NT2/D1 (cell line): ENCODE data around the gene VAV3.

Experiments
- DNase-seq: peaks from one replicate; pipeline ENCODE4 v3.0.0-alpha.2; 2011; ENCODE audit warnings: low read depth, low spot score
- H3K27me3 ChIP-seq: 2 replicates; pipeline ENCODE4 v1.6.0; 2011; ENCODE audit warnings: mild to moderate bottlenecking; ENCODE audit not compliant: insufficient read length, insufficient read depth
- H3K36me3 ChIP-seq: 2 replicates; pipeline ENCODE4 v1.6.1; 2011; ENCODE audit warnings: mild to moderate bottlenecking, low read length, mixed read lengths; ENCODE audit not compliant: insufficient read depth, insufficient read length
- H3K4me1 ChIP-seq: 2 replicates; pipeline ENCODE4 v1.5.1; 2011; ENCODE audit not compliant: insufficient read depth, insufficient read length
- H3K4me3 ChIP-seq: 2 replicates; pipeline ENCODE4 v1.5.1; 2011; ENCODE audit warnings: low read depth; ENCODE audit not compliant: insufficient read length
- H3K9ac ChIP-seq: 2 replicates; pipeline ENCODE4 v1.6.0; 2011; ENCODE audit warnings: low read depth; ENCODE audit not compliant: insufficient read length
- H3K9me3 ChIP-seq: 2 replicates; pipeline ENCODE4 v1.5.1; 2011; ENCODE audit warnings: mild to moderate bottlenecking, low read length; ENCODE audit not compliant: insufficient read depth
- SUZ12 ChIP-seq: IDR thresholded peaks from 2 replicates; pipeline ENCODE4 v1.6.1; 2011; ENCODE audit not compliant: insufficient read length, insufficient read depth; ENCODE audit errors: extremely low read depth
- YY1 ChIP-seq: IDR thresholded peaks from 2 replicates; pipeline ENCODE4 v1.6.1; 2011; ENCODE audit not compliant: insufficient read length, insufficient read depth
- ZNF274 ChIP-seq: IDR thresholded peaks from 2 replicates; pipeline ENCODE4 v1.6.1; 2011; ENCODE audit warnings: mild to moderate bottlenecking, low read depth, low read length

The VAV3 gene

GRCh38 chr1:107529511-107530149, 435.4 kb downstream of the VAV3 start:
- Histone ChIP-seq H3K36me3 (no peaks in the 10 kb centered on the region), H3K27me3 (no peaks in the 10 kb centered on the region), H3K4me3 (no peak overlapping the region), H3K4me1 (no peaks in the 10 kb centered on the region), H3K9me3 (no peaks in the 10 kb centered on the region), H3K9ac (no peak overlapping the region)
- peak; percentile 55 for DNase-seq
- no peak for TF ChIP-seq ZNF274
- no peak for TF ChIP-seq YY1
- no peak for TF ChIP-seq SUZ12

GRCh38 chr1:107526524-107527198, 438.3 kb downstream of the VAV3 start:
- no peak for TF ChIP-seq SUZ12
- no peak for TF ChIP-seq YY1
- no peak for TF ChIP-seq ZNF274
- H3K4me1 ChIP-seq, result no peaks in the 10 kb centered on the region
- H3K27me3 ChIP-seq, result no peaks in the 10 kb centered on the region
- H3K36me3 ChIP-seq, result no peaks in the 10 kb centered on the region
- H3K9me3 ChIP-seq, result no peaks in the 10 kb centered on the region
- H3K4me3 ChIP-seq, result no peak overlapping the region
- no peak overlapping the region for H3K9ac ChIP-seq
- no peak for DNase-seq

- Histone ChIP-seq H3K36me3 (no peaks in the 10 kb centered on the region), H3K4me1 (no peaks in the 10 kb centered on the region), H3K9me3 (no peaks in the 10 kb centered on the region), H3K27me3 (no peaks in the 10 kb centered on the region), H3K9ac (no peak overlapping the region), H3K4me3 (no peak overlapping the region)
- no peak for TF ChIP-seq SUZ12
- no peak for TF ChIP-seq ZNF274
- TF ChIP-seq YY1, result no peak
- no peak for DNase-seq
Measured at GRCh38 chr1:107525961-107526360, 439.0 kb downstream of the VAV3 start.

- Histone ChIP-seq H3K4me3 (no peak overlapping the region), H3K27me3 (no peaks in the 10 kb centered on the region), H3K9me3 (no peaks in the 10 kb centered on the region), H3K9ac (no peak overlapping the region), H3K4me1 (no peaks in the 10 kb centered on the region), H3K36me3 (no peaks in the 10 kb centered on the region)
- no peak for DNase-seq
- TF ChIP-seq YY1, result no peak
- no peak for TF ChIP-seq ZNF274
- TF ChIP-seq SUZ12, result no peak
Measured at GRCh38 chr1:107525145-107525544, 439.8 kb downstream of the VAV3 start.

GRCh38 chr1:107524301-107524700, 440.7 kb downstream of the VAV3 start:
- DNase-seq, result no peak
- Histone ChIP-seq H3K9ac (no peak overlapping the region), H3K4me1 (no peaks in the 10 kb centered on the region), H3K36me3 (no peaks in the 10 kb centered on the region), H3K27me3 (no peaks in the 10 kb centered on the region), H3K9me3 (no peaks in the 10 kb centered on the region), H3K4me3 (no peak overlapping the region)
- TF ChIP-seq ZNF274, result no peak
- TF ChIP-seq SUZ12, result no peak

- no peaks in the 10 kb centered on the region for H3K4me1 ChIP-seq
- no peaks in the 10 kb centered on the region for H3K36me3 ChIP-seq
- H3K9me3 ChIP-seq, result no peaks in the 10 kb centered on the region
- H3K4me3 ChIP-seq, result no peak overlapping the region
- TF ChIP-seq SUZ12, result no peak
- TF ChIP-seq YY1, result no peak
- TF ChIP-seq ZNF274, result no peak
- H3K27me3 ChIP-seq, result no peaks in the 10 kb centered on the region
- no peak overlapping the region for H3K9ac ChIP-seq
- DNase-seq, result no peak
Measured at GRCh38 chr1:107523736-107524135, 441.2 kb downstream of the VAV3 start.

GRCh38 chr1:107523061-107523460, 441.9 kb downstream of the VAV3 start:
- Histone ChIP-seq H3K4me3 (no peak overlapping the region), H3K36me3 (no peaks in the 10 kb centered on the region), H3K4me1 (no peaks in the 10 kb centered on the region), H3K27me3 (no peaks in the 10 kb centered on the region), H3K9ac (no peak overlapping the region), H3K9me3 (no peaks in the 10 kb centered on the region)
- no peak for TF ChIP-seq ZNF274
- no peak for DNase-seq
